Pancreas (tissue), 10 donors: ENCODE data around the gene RFX3. TPM values are rescaled to one million over a fixed set of nuclear protein-coding genes. Genes with fewer than 3 reads are reported as not detected.

Source experiments
- ATAC-seq, 4 donors: fragments of 200-7000 bp; cut with Tn5 transposase; one replicate each; pipeline versions ENCODE4 v1.8.0 to v1.9.1; 2020; ENCODE audit warnings: mild to moderate bottlenecking in 4 of 4, moderate library complexity in 4 of 4
- DNase-seq, 6 donors: peaks; one replicate each; pipeline ENCODE4 v3.0.0-alpha.2; 2020
- FAIRE-seq: peaks from 2 replicates; lab custom pipeline; 2012; peaks lifted over from hg19 to GRCh38; lab: Jason Lieb, UNC
- H3K27ac ChIP-seq, 4 donors: fragments of 200-600 bp; sonication (generic); 1 replicate in 3 of 4; 2 replicates in 1 of 4; pipeline versions ENCODE4 v1.5.0 to v1.8.0; 2020
- H3K27me3 ChIP-seq, 4 donors: fragments of 200-600 bp; one replicate each; pipeline ENCODE4 v1.8.0; 2021
- H3K36me3 ChIP-seq, 3 donors: fragments of 200-600 bp; sonication (generic) in 1 of 3; one replicate each; pipeline versions ENCODE4 v1.5.0 to v1.8.0; 2020 to 2021
- H3K4me1 ChIP-seq, 3 donors: fragments of 200-600 bp; one replicate each; pipeline ENCODE4 v1.8.0; 2021
- H3K4me3 ChIP-seq, 4 donors: fragments of 200-600 bp; sonication (generic) in 2 of 4; one replicate each; pipeline versions ENCODE4 v1.5.0 to v1.8.0; 2020 to 2021
- H3K9me3 ChIP-seq, 4 donors: fragments of 200-600 bp; one replicate each; pipeline ENCODE4 v1.8.0; 2021
- CTCF ChIP-seq, 4 donors: fragments of 200-600 bp; sonication (generic) in 3 of 4; IDR thresholded peaks; one replicate each; pipeline versions ENCODE4 v1.5.0 to v1.8.0; 2021; ENCODE audit warnings: antibody characterized with exemption in 4 of 4
- WGBS, 2 donors: extraction: QIAGEN DNeasy Blood & Tissue Kit; methylation state at CpG; one replicate each; pipeline ENCODE4 v1.1.7; 2013; 5-methylcytosine and 5-hydroxymethylcytosine counted together
- intact Hi-C, 3 donors: fragments of 100-400 bp; cut with DNase I; formaldehyde crosslinking; loops; one replicate each; pipeline versions ENCODE4 v1.11.1 to v1.14.2; 2022
- polyA plus RNA-seq, 2 donors: library from polyadenylated mRNA; stranded (reverse); fragments of 200-250 nt; gene quantifications; one replicate each; pipeline ENCODE4 v1.2.3, GENCODE V29; 2013
- total RNA-seq, 6 donors: library from RNA; stranded (reverse); fragmentation: NEBNext Ultra II Directional in 4 of 6; extraction: Animal tissue kit (Norgen Biotek cat#: 25700) in 4 of 6; gene quantifications; one replicate each; pipeline versions ENCODE4 v1.2.1 to v1.2.4, GENCODE V29; 2021 to 2023
- donor health status: healthy with polysubstance abuse.
- donor health status: DM: no; HTN: no; CAD: no; lungs with moderate emphysema.
- donor health status: DM: no; HTN: no; CAD: no.
- donor health status: control.
- donor health status: control.
- donor health status: Bipolar disorder and iron deficiency.
- donor health status: DM: yes; HTN: yes; CAD: no.
- donor health status: DM: no; HTN: no; CAD: no.
- donor health status: DM: no; HTN: no; CAD: no.
- donor health status: DM: yes; HTN: yes; CAD: no.

Gene RFX3
- total and polyA plus RNA-seq, 8 donors, result 1.2 to 12.2 (median 5.0) TPM

- intact Hi-C loops, result no loop called here
- Histone ChIP-seq H3K27me3 (no peaks in the 10 kb centered on the region), H3K36me3 (no peaks in the 10 kb centered on the region), H3K9me3 (no peaks in the 10 kb centered on the region), H3K27ac (no peak overlapping the region), H3K4me1 (no peaks in the 10 kb centered on the region), H3K4me3 (no peak overlapping the region)
- no peak for TF ChIP-seq CTCF (IDR thresholded peaks at IDR 0.05)
- FAIRE-seq (no peak), ATAC-seq (no peak), DNase-seq (no peak)
- 93 to 95% methylated on average over 7 of the region's 7 CpGs for WGBS, 2 donors
Measured at GRCh38 chr9:3479514-3480352, 46.1 kb downstream of the RFX3 start.

- ATAC-seq (no peak), DNase-seq (no peak), FAIRE-seq (no peak)
- intact Hi-C loops, result no loop called here
- Histone ChIP-seq H3K4me1 (no peaks in the 10 kb centered on the region), H3K27me3 (no peaks in the 10 kb centered on the region), H3K9me3 (no peaks in the 10 kb centered on the region), H3K36me3 (no peaks in the 10 kb centered on the region), H3K27ac (no peak overlapping the region), H3K4me3 (no peak overlapping the region)
- TF ChIP-seq CTCF (IDR thresholded peaks at IDR 0.05), result no peak
- 88 to 100% methylated on average over 1 of the region's 1 CpG for WGBS, 2 donors
Measured at GRCh38 chr9:3478549-3478953, 47.2 kb downstream of the RFX3 start.

GRCh38 chr9:3477236-3477834, 48.5 kb downstream of the RFX3 start:
- no peak overlapping the region for H3K27ac ChIP-seq
- no peak for FAIRE-seq
- WGBS, 2 donors, result 90 to 91% methylated on average over 4 of the region's 4 CpGs

GRCh38 chr9:3475300-3476020, 50.3 kb downstream of the RFX3 start:
- 93 to 96% methylated on average over 14 of the region's 14 CpGs for WGBS, 2 donors
- ATAC-seq (no peak), FAIRE-seq (no peak), DNase-seq (no peak)
- no peak for TF ChIP-seq CTCF (IDR thresholded peaks at IDR 0.05)
- Histone ChIP-seq H3K27ac (no peak overlapping the region), H3K4me1 (no peaks in the 10 kb centered on the region), H3K9me3 (no peaks in the 10 kb centered on the region), H3K36me3 (no peaks in the 10 kb centered on the region), H3K4me3 (no peak overlapping the region), H3K27me3 (no peaks in the 10 kb centered on the region)
- intact Hi-C loops, result no loop called here

More at GRCh38 chr9:3477236-3477834, 48.5 kb downstream of the RFX3 start:
- TF ChIP-seq CTCF (IDR thresholded peaks at IDR 0.05), result no peak
- Histone ChIP-seq H3K4me3 (no peak overlapping the region), H3K9me3 (no peaks in the 10 kb centered on the region), H3K36me3 (no peaks in the 10 kb centered on the region), H3K27me3 (no peaks in the 10 kb centered on the region), H3K4me1 (no peaks in the 10 kb centered on the region)
- ATAC-seq (no peak), DNase-seq (no peak)
- intact Hi-C loops, result no loop called here
